Left hindlimb (tissue), 1 donor: ENCODE results near the gene CTSL.

Source experiments
- DNase-seq: peaks from one replicate; pipeline ENCODE4 v3.0.0-alpha.2; 2018

Gene CTSL

GRCh38 chr9:87765521-87765920 lies 39.6 kb downstream of the CTSL start:
- DNase-seq, result no peak

GRCh38 chr9:87766697-87767096 lies 40.8 kb downstream of the CTSL start:
- DNase-seq, result no peak

GRCh38 chr9:87770616-87771315 lies 44.8 kb downstream of the CTSL start:
- DNase-seq, result no peak

GRCh38 chr9:87771316-87772006 lies 45.5 kb downstream of the CTSL start:
- no peak for DNase-seq

- no peak for DNase-seq
Measured at GRCh38 chr9:87776481-87777379, 50.8 kb downstream of the CTSL start.

- DNase-seq, result no peak
Measured at GRCh38 chr9:87778996-87779395, 53.1 kb downstream of the CTSL start.
